Panc1 (cell line): Measurements from ENCODE around the gene BCL11B. TPM values are rescaled to one million over a fixed set of nuclear protein-coding genes. Genes with fewer than 3 reads are reported as not detected.

ENCODE experiments used
- ATAC-seq: fragments of 200-7000 bp; cut with Tn5 transposase; 2 replicates; pipeline ENCODE4 v1.9.1; 2020; ENCODE audit warnings: mild to moderate bottlenecking, moderate library complexity
- BruUV-seq: library from RNA; stranded (reverse); fragments of 400-500 nt; replicated peaks from 2 replicates; lab custom pipeline; 2021; lab: Mats Ljungman, UMichigan
- CTCF ChIA-PET: fragments of 300-600 bp; sonication (Branson Sonifier 250); formaldehyde crosslinking; loops from one replicate; lab custom pipeline; 2022; ENCODE audit warnings: antibody characterized with exemption; lab: Charles Lee
- POLR2A ChIA-PET: fragments of 300-600 bp; sonication (Branson Sonifier 250); formaldehyde crosslinking; loops from one replicate; lab custom pipeline; 2022; ENCODE audit warnings: antibody characterized with exemption; lab: Charles Lee
- DNase-seq: peaks from one replicate; pipeline ENCODE4 v3.0.0-alpha.2; 2010; ENCODE audit warnings: low read depth, low spot score
- H3K27ac ChIP-seq: 2 replicates; pipeline ENCODE4 v1.5.1; 2011; ENCODE audit warnings: mild to moderate bottlenecking, low read length, inconsistent platforms
- H3K27me3 ChIP-seq: fragments of 200-500 bp; sonication (Bioruptor generic); 2 replicates; pipeline ENCODE4 v1.6.0; 2014; ENCODE audit warnings: low read length, inconsistent platforms; ENCODE audit not compliant: control insufficient read depth, insufficient read depth
- H3K36me3 ChIP-seq: fragments of 200-500 bp; sonication (Bioruptor generic); 2 replicates; pipeline ENCODE4 v1.5.1; 2014; ENCODE audit warnings: inconsistent platforms, mild to moderate bottlenecking, low read length, moderate library complexity; ENCODE audit not compliant: control insufficient read depth, insufficient read depth
- H3K4me1 ChIP-seq: 2 replicates; pipeline ENCODE4 v1.5.1; 2011; ENCODE audit warnings: inconsistent platforms, mild to moderate bottlenecking, low read length, moderate library complexity; ENCODE audit not compliant: control insufficient read depth, insufficient read depth
- H3K4me3 ChIP-seq, 2 experiments: 2 replicates each; pipeline ENCODE4 v1.5.1; 2011 to 2012; ENCODE audit warnings: low read depth in 2 of 2, low read length in 2 of 2, mild to moderate bottlenecking in 2 of 2, inconsistent platforms in 1 of 2, moderate library complexity in 1 of 2
- H3K9me3 ChIP-seq: fragments of 200-500 bp; sonication (Bioruptor generic); 2 replicates; pipeline ENCODE4 v1.5.1; 2014; ENCODE audit warnings: low read depth, mild to moderate bottlenecking, inconsistent platforms, low read length, moderate library complexity; ENCODE audit not compliant: control insufficient read depth, insufficient read depth
- CTCF ChIP-seq: fragments of 450-650 bp; IDR thresholded peaks from 2 replicates; pipeline ENCODE4 v1.5.1; 2017; ENCODE audit warnings: mild to moderate bottlenecking
- POLR2AphosphoS5 ChIP-seq: IDR thresholded peaks from 2 replicates; pipeline ENCODE4 v1.6.1; 2012; ENCODE audit warnings: mild to moderate bottlenecking, low read depth, low read length, moderate library complexity
- SIN3A ChIP-seq: IDR thresholded peaks from 2 replicates; pipeline ENCODE4 v1.6.1; 2012; ENCODE audit warnings: low read depth, mild to moderate bottlenecking, low read length, moderate library complexity, borderline replicate concordance; ENCODE audit not compliant: insufficient read depth
- TCF7L2 ChIP-seq: IDR thresholded peaks from 2 replicates; pipeline ENCODE4 v1.6.1; 2011; ENCODE audit warnings: mild to moderate bottlenecking, low read depth, low read length, inconsistent platforms
- in situ Hi-C: cut with HindIII; loops from 2 replicates; pipeline ENCODE4 v1.10.0; 2016; ENCODE audit warnings: low sequenced_read_pairs, low pct_unique_long_range_greater_than_20kb
- intact Hi-C: fragments of 100-400 bp; cut with micrococcal nuclease; formaldehyde crosslinking; loops from one replicate; pipeline ENCODE4 v1.10.0; 2022; ENCODE audit not compliant: unreplicated experiment
- total RNA-seq: library from RNA; stranded (reverse); gene quantifications from one replicate; pipeline ENCODE4 v1.2.1, GENCODE V29; 2021; ENCODE audit not compliant: unreplicated experiment
- TF ChIP-seq, protein P1 (sequence below), 2 experiments: IDR thresholded peaks; 2 replicates each; pipeline ENCODE4 v1.6.1; 2011 to 2012; ENCODE audit warnings: low read depth in 2 of 2, control low read depth in 1 of 2, low read length in 1 of 2, mild to moderate bottlenecking in 1 of 2, moderate library complexity in 1 of 2; ENCODE audit not compliant: insufficient read depth in 1 of 2

The BCL11B gene
- total RNA-seq, 1 experiment from 2014 or later = 0.23 TPM

- H3K4me1 ChIP-seq = no peaks in the 10 kb centered on the region
- no peak overlapping the region for H3K27ac ChIP-seq
These were observed 28.9 kb downstream of the BCL11B start for GRCh38 chr14:99242816-99243721.

GRCh38 chr14:99242238-99242637 is 29.8 kb downstream of the BCL11B start:
- Histone ChIP-seq H3K9me3 (no peaks in the 10 kb centered on the region), H3K36me3 (no peaks in the 10 kb centered on the region), H3K27ac (no peak overlapping the region), H3K27me3 (no peaks in the 10 kb centered on the region), H3K4me3 (no peak overlapping the region), H3K4me1 (no peaks in the 10 kb centered on the region)
- ChIA-PET POLR2A (no interaction called here), CTCF (no interaction called here)
- TF ChIP-seq, protein P1, sequence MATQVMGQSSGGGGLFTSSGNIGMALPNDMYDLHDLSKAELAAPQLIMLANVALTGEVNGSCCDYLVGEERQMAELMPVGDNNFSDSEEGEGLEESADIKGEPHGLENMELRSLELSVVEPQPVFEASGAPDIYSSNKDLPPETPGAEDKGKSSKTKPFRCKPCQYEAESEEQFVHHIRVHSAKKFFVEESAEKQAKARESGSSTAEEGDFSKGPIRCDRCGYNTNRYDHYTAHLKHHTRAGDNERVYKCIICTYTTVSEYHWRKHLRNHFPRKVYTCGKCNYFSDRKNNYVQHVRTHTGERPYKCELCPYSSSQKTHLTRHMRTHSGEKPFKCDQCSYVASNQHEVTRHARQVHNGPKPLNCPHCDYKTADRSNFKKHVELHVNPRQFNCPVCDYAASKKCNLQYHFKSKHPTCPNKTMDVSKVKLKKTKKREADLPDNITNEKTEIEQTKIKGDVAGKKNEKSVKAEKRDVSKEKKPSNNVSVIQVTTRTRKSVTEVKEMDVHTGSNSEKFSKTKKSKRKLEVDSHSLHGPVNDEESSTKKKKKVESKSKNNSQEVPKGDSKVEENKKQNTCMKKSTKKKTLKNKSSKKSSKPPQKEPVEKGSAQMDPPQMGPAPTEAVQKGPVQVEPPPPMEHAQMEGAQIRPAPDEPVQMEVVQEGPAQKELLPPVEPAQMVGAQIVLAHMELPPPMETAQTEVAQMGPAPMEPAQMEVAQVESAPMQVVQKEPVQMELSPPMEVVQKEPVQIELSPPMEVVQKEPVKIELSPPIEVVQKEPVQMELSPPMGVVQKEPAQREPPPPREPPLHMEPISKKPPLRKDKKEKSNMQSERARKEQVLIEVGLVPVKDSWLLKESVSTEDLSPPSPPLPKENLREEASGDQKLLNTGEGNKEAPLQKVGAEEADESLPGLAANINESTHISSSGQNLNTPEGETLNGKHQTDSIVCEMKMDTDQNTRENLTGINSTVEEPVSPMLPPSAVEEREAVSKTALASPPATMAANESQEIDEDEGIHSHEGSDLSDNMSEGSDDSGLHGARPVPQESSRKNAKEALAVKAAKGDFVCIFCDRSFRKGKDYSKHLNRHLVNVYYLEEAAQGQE (IDR thresholded peaks at IDR 0.05; ENCODE audit: insufficient read depth in 1 of 2, low read depth in 2 of 2, low read length in 1 of 2) = no peak
- TF ChIP-seq POLR2AphosphoS5 = no peak
- TF ChIP-seq SIN3A = no peak
- TF ChIP-seq TCF7L2 = no peak
- no peak for TF ChIP-seq CTCF
- in situ Hi-C loops = no loop called here
- no TSS peak for BruUV-seq
- intact Hi-C loops = no loop called here
- no peak for ATAC-seq
- no peak for DNase-seq

More at GRCh38 chr14:99242816-99243721, 28.9 kb downstream of the BCL11B start:
- ChIA-PET POLR2A (no interaction called here), CTCF (no interaction called here)
- no peaks in the 10 kb centered on the region for H3K9me3 ChIP-seq
- in situ Hi-C loops (no loop called here), intact Hi-C loops (no loop called here)
- H3K27me3 ChIP-seq = no peaks in the 10 kb centered on the region
- TF ChIP-seq CTCF (no peak), TCF7L2 (no peak), POLR2AphosphoS5 (no peak)
- TF ChIP-seq, protein P1 (IDR thresholded peaks at IDR 0.05; ENCODE audit: insufficient read depth in 1 of 2, low read depth in 2 of 2, low read length in 1 of 2) = no peak
- BruUV-seq = no TSS peak
- H3K4me3 ChIP-seq = no peak overlapping the region
- DNase-seq = no peak
- H3K36me3 ChIP-seq = no peaks in the 10 kb centered on the region
- no peak for ATAC-seq
